ENCODE results near the gene DGLUCY.

DNA sequence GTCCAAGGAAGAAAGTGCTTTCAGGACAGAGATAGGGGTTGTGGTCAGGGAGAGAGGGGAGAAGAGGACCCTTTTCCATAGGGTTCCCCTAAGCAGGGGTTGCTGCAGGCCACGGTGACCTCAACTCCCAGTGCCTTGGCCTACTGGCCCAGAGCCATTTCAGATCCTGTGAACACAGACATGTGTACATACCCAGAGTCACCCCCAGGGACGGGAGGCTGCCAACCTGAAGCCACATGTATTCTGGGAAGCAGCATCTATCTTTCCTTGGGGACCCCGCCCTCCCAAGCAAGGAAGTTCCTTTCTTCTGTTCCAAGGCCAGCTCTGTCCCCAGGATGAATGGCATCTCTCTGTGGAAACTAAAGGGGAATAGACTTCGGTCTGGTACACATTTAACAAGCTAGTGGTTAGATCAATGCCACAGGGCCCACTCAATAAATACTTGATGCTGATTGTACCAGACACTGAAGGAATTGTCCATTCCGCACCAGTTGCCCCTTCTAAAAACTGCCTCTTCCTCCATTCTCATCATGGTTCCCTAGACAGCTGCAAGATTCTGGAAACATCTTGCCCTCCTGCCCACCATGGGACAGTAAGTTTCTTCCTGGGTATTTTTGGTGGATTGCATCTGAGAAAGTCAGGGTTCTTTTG, 25.2 kb upstream of the DGLUCY start:
- TF ChIP-seq, protein P1, sequence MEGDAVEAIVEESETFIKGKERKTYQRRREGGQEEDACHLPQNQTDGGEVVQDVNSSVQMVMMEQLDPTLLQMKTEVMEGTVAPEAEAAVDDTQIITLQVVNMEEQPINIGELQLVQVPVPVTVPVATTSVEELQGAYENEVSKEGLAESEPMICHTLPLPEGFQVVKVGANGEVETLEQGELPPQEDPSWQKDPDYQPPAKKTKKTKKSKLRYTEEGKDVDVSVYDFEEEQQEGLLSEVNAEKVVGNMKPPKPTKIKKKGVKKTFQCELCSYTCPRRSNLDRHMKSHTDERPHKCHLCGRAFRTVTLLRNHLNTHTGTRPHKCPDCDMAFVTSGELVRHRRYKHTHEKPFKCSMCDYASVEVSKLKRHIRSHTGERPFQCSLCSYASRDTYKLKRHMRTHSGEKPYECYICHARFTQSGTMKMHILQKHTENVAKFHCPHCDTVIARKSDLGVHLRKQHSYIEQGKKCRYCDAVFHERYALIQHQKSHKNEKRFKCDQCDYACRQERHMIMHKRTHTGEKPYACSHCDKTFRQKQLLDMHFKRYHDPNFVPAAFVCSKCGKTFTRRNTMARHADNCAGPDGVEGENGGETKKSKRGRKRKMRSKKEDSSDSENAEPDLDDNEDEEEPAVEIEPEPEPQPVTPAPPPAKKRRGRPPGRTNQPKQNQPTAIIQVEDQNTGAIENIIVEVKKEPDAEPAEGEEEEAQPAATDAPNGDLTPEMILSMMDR (IDR thresholded peaks at IDR 0.05; ENCODE audit: borderline replicate concordance, extremely low read depth, low read length, poor library complexity, severe bottlenecking): no peak
- TF ChIP-seq EZH2 (IDR thresholded peaks at IDR 0.05; ENCODE audit: borderline replicate concordance, low read depth, low read length, severe bottlenecking): no peak

All from DND-41 (cell line).